GM12872 (cell line): ENCODE measurements around the gene TPH2.

Source experiments
- CTCF ChIP-seq: IDR thresholded peaks from 3 replicates; pipeline ENCODE4 v1.5.1; 2011; ENCODE audit warnings: low read depth, mild to moderate bottlenecking, low read length, moderate library complexity; ENCODE audit not compliant: insufficient read depth

Gene TPH2

DNA sequence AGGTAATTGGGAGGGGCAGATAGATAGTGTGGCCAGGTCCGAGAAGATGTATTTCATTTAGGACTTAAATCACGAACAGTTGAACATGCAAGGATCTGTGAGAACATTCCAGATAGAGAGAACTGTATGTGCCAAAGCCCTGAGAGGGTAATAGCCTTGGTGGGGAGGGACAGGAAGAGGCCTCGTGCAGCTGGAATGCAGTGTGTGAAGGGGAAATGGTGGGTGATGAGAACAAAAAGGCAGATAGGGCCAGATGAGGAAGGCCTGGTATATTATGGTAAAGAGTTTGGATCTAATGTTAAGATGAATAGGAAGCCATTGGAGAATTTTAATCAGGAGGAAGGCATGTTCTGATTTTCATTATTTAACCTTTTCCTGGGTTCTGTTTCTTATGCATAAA lies 136.3 kb downstream of the TPH2 start:
- no peak for TF ChIP-seq CTCF

GRCh38 chr12:72075401-72075800 lies 136.8 kb downstream of the TPH2 start:
- TF ChIP-seq CTCF = no peak

DNA sequence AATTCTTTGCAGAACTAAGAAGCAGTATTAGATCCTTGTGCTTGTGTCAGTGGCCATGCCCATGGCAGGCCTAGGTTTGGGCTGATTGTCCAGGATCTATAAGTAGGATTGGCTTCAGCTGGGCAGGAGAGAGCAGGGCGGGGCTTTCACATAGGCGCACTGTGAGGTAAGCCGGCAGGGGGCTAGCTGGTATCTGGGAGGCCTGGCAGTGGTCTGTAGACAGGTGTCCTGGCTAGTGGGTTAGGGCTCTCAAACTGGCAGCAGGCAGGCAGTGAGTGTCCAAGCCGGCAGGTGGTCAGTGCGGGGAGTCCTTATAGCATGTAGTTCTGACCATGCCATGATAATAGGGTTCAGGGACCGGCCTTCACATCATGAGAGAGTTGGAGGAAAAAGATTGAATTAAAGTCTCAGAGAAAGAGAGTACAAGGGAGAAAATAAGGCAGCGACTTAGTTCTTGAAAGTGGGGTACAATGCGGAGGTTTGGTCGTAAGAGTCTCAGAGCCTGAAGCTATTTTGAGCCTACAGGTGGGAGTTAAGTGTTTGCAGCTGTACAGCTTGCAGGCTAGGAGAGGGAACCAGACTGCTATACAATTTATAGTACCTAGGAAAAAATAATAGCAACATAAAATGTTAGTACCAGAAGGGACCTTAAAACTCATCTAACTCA lies 137.4 kb downstream of the TPH2 start:
- TF ChIP-seq CTCF = no peak

DNA sequence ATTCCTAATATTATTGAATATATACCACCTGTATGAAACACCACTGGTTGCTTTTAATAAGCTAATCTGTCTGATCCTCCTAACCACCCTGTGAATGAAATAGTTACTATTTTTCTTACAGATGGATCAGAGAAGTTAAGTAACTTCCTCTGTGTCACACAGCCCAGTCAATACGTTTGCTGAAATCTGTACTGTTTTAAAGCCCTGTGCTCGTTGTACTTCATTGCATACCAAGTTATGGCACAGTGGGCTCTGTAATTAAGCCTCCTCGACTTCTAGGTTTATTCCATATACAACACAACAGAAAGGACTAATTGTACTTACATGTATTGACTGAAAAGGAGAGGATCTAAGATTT lies 137.9 kb downstream of the TPH2 start:
- TF ChIP-seq CTCF = no peak

DNA sequence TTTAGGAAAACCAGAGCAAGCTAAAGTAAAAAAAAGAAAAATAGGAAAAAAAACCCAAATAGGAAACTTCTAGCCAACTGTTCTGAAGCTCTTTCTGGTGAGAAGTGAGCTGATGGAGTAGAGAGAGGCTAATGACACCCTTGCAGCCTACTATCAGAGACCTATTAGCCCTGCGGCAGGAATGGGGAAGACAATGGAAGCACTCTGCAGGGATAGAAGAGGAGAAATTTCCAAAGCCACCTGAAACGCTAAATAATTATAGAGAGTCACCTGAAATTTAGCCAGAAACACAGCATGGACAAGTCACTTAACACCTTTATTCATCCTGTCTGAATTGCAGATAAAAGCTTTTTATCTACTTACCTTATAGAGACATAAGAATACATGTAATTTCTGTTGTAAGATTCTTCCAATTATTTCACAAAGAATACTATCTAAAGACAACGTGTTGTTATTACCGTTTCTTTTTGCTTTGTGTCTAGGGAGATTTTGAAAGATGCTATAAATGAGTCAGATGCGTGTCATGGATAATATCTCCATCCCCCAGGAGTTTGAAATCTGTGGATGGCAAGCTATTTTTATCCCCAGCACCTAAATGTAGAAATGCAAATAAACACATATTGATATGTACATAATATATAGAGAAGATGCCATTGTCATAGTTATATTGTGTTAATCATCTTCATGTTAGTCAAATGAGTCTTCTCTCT lies 138.6 kb downstream of the TPH2 start:
- no peak for TF ChIP-seq CTCF

DNA sequence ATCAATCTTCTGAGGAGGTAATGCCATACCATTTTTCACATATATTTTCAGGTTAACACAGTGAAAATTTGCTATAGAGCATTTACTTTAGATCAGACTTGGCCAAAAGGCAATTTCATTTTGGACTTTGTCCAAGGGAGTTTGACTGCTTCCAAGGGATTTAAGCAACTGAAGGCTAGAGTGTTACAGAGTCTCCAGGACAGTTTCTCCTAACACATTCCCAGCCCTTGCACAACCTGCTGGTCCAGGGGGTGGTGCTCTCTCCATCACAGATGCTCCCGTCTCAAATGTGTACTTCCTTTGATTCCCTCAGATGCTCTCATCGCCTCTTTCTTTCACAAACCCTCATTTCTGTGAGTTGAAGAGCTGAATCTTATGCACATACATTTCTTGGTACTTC lies 143.1 kb downstream of the TPH2 start:
- no peak for TF ChIP-seq CTCF
